HepG2 (cell line): ENCODE data around the gene MRPL14. TPM values are rescaled to one million over a fixed set of nuclear protein-coding genes. Genes with fewer than 3 reads are reported as not detected.

ENCODE experiments used
- ARID2 ChIP-seq: sonication (generic); formaldehyde crosslinking; IDR thresholded peaks from 2 replicates; pipeline ENCODE4 v1.8.1; 2022; ENCODE audit warnings: mild to moderate bottlenecking, missing genetic modification reagents, borderline replicate concordance
- FOXM1 ChIP-seq: sonication (generic); formaldehyde crosslinking; IDR thresholded peaks from 2 replicates; pipeline ENCODE4 v1.5.0; 2020; ENCODE audit warnings: missing genetic modification reagents
- IRX3 ChIP-seq: sonication (generic); formaldehyde crosslinking; IDR thresholded peaks from 2 replicates; pipeline ENCODE4 v1.8.1; 2023; ENCODE audit warnings: mild to moderate bottlenecking, low read depth, missing genetic modification reagents, borderline replicate concordance
- MIXL1 ChIP-seq: IDR thresholded peaks from 2 replicates; pipeline ENCODE4 v1.6.1; 2016
- PITX1 ChIP-seq: sonication (generic); formaldehyde crosslinking; IDR thresholded peaks from 2 replicates; pipeline ENCODE4 v1.5.1; 2020; ENCODE audit warnings: mild to moderate bottlenecking, missing genetic modification reagents
- POGZ ChIP-seq: sonication (generic); formaldehyde crosslinking; IDR thresholded peaks from 2 replicates; pipeline ENCODE4 v1.4.0; 2020; ENCODE audit warnings: mild to moderate bottlenecking, missing genetic modification reagents
- POLR2AphosphoS5 ChIP-seq: IDR thresholded peaks from 2 replicates; pipeline ENCODE4 v1.6.1; 2012; ENCODE audit warnings: low read depth, low read length
- RBM22 ChIP-seq: fragments of 200-400 bp; formaldehyde crosslinking; optimal IDR thresholded peaks from 2 replicates; pipeline ENCODE3; 2017; ENCODE audit warnings: mild to moderate bottlenecking, low read length, moderate library complexity
- SNAPC2 ChIP-seq: sonication (generic); formaldehyde crosslinking; IDR thresholded peaks from 2 replicates; pipeline ENCODE4 v1.8.1; 2022; ENCODE audit warnings: mild to moderate bottlenecking, missing genetic modification reagents
- XRCC5 ChIP-seq: fragments of 200-400 bp; formaldehyde crosslinking; optimal IDR thresholded peaks from 2 replicates; pipeline ENCODE3; 2017; ENCODE audit warnings: mild to moderate bottlenecking, low read length
- ZBTB38 ChIP-seq: sonication (generic); formaldehyde crosslinking; IDR thresholded peaks from 2 replicates; pipeline ENCODE4 v1.5.1; 2020; ENCODE audit warnings: mild to moderate bottlenecking, missing genetic modification reagents
- ZNF333 ChIP-seq: sonication (generic); formaldehyde crosslinking; IDR thresholded peaks from 2 replicates; pipeline ENCODE4 v1.4.0; 2020; ENCODE audit warnings: mild to moderate bottlenecking, missing genetic modification reagents, borderline replicate concordance
- ZZZ3 ChIP-seq: sonication (generic); formaldehyde crosslinking; IDR thresholded peaks from 2 replicates; pipeline ENCODE4 v1.4.0; 2020; ENCODE audit warnings: missing genetic modification reagents, mild to moderate bottlenecking, borderline replicate concordance
- polyA plus RNA-seq, 8 experiments: library from polyadenylated mRNA; depleted of rRNA in 3 of 8; stranded (reverse) in 7 of 8; unstranded in 1 of 8; fragments of >200 nt; fragmentation: Illumina TruSeq in 4 of 8; extraction: Trizol in 4 of 8; gene quantifications; 2 replicates each; pipeline versions ENCODE4 v1.2.1 to v1.2.3, GENCODE V29; 2011 to 2016; ENCODE audit warnings: low read depth in 4 of 8, missing spikeins in 1 of 8, mixed read lengths in 1 of 8; ENCODE audit not compliant: insufficient read depth in 1 of 8
- total RNA-seq, 5 experiments: library from RNA; depleted of rRNA; stranded (reverse); fragments of >200 nt; fragmentation: Illumina TruSeq; extraction: Trizol; gene quantifications; 2 replicates each; pipeline ENCODE4 v1.2.3, GENCODE V29; 2016; ENCODE audit warnings: low read depth in 1 of 5
- TF ChIP-seq, protein P1 (sequence below): sonication (generic); formaldehyde crosslinking; IDR thresholded peaks from 2 replicates; pipeline ENCODE4 v1.4.0; 2020; ENCODE audit warnings: mild to moderate bottlenecking, missing genetic modification reagents
- TF ChIP-seq, protein P2 (sequence below): sonication (generic); formaldehyde crosslinking; IDR thresholded peaks from 2 replicates; pipeline ENCODE4 v1.4.0; 2020; ENCODE audit warnings: mild to moderate bottlenecking, missing genetic modification reagents, borderline replicate concordance
- TF ChIP-seq, protein P3 (sequence below): sonication (generic); formaldehyde crosslinking; IDR thresholded peaks from 2 replicates; pipeline ENCODE4 v1.4.0; 2020; ENCODE audit warnings: mild to moderate bottlenecking, missing genetic modification reagents

MRPL14 gene
- total and polyA plus RNA-seq, 2 of the 13 experiments (the other 11 are each of a cell fraction or from before 2014, with no cell fraction given), result 157 to 178 TPM

DNA sequence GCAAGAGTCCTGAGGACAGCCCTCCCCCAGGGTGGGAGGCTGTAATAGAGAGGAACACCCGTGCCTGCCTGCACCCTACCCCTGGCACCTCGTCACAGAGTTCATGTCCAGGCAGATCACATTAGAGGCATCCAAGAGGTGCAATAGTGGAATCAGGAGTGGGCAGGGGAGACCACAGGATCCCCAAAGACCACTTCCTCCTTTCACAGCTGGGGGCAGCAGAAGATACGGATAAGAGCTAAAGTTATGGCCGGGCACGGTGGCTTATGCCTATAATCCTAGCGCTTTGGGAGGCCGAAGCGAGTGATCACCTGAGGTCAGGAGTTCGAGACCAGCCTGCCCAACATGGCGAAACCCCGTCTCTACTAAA is 29.9 kb upstream of the MRPL14 start (continued):
- TF ChIP-seq, protein P1, sequence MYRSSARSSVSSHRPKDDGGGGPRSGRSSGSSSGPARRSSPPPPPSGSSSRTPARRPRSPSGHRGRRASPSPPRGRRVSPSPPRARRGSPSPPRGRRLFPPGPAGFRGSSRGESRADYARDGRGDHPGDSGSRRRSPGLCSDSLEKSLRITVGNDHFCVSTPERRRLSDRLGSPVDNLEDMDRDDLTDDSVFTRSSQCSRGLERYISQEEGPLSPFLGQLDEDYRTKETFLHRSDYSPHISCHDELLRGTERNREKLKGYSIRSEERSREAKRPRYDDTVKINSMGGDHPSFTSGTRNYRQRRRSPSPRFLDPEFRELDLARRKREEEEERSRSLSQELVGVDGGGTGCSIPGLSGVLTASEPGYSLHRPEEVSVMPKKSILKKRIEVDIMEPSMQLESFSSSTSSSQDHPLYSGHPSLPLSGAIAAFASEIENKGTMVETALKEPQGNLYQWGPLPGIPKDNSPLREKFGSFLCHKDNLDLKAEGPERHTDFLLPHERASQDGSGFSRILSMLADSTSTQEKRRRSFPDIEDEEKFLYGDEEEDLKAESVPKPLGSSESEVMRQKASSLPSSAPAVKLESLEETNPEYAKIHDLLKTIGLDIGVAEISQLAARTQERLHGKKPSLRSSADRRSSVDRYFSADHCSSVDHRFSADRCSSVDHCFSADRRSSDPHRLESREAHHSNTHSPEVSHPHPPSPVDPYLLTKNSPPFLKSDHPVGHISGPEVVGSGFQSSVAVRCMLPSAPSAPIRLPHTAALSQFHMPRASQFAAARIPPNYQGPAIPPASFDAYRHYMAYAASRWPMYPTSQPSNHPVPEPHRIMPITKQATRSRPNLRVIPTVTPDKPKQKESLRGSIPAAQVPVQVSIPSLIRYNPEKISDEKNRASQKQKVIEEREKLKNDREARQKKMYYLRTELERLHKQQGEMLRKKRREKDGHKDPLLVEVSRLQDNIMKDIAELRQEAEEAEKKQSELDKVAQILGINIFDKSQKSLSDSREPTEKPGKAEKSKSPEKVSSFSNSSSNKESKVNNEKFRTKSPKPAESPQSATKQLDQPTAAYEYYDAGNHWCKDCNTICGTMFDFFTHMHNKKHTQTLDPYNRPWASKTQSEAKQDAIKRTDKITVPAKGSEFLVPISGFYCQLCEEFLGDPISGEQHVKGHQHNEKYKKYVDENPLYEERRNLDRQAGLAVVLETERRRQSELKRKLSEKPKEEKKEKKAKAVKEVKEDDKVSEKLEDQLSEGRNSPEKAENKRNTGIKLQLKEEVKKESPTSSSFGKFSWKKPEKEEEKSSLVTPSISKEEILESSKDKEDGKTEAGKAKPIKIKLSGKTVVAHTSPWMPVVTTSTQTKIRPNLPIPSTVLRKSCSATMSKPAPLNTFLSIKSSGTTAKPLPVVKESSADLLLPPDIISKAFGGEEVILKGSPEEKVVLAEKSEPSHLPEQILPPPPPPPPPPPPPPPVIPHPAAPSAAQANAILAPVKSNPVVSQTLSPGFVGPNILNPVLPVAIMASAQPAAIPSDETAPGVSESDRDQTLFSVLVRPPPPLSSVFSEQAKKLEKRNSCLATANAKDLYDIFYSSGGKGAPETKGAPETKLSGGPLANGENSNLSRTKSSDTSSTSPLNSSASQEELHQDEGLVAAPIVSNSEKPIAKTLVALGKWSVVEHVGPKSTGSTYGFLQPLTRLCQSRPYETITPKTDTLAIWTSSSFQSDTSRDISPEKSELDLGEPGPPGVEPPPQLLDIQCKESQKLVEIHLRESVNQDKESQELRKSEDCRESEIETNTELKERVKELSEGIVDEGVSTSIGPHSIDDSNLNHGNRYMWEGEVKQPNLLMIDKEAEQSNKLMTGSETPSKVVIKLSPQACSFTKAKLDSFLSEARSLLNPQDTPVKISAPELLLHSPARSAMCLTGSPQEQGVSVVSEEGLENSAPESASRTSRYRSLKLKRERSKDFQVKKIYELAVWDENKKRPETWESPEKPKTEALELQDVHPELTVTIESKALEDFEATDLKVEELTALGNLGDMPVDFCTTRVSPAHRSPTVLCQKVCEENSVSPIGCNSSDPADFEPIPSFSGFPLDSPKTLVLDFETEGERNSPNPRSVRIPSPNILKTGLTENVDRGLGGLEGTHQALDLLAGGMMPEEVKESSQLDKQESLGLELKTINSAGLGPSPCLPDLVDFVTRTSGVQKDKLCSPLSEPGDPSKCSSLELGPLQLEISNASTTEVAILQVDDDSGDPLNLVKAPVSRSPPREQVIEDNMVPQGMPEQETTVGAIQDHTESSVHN, result peak; percentile 9; the same call in 1 of the 2 replicates
- TF ChIP-seq ZBTB38 (CRISPR knock-in tag) (peak; percentile 67; the same call in 1 of the 2 replicates), ARID2 (CRISPR knock-in tag) (peak; percentile 3; the same call in 1 of the 2 replicates), POGZ (CRISPR knock-in tag) (peak; percentile 18; the same call in 1 of the 2 replicates), FOXM1 (CRISPR knock-in tag) (no peak), SNAPC2 (CRISPR knock-in tag) (0 out of 2 replicates have a peak, but pooled peaks have one; percentile 5), ZZZ3 (CRISPR knock-in tag) (0 out of 2 replicates have a peak, but pooled peaks have one; percentile 33), IRX3 (CRISPR knock-in tag) (0 out of 2 replicates have a peak, but pooled peaks have one; percentile 9), MIXL1 (no peak), XRCC5 (peak; percentile 6), POLR2AphosphoS5 (no peak), ZNF333 (CRISPR knock-in tag) (no peak), PITX1 (CRISPR knock-in tag) (0 out of 2 replicates have a peak, but pooled peaks have one; percentile 4), RBM22 (no peak)
- TF ChIP-seq, protein P2, sequence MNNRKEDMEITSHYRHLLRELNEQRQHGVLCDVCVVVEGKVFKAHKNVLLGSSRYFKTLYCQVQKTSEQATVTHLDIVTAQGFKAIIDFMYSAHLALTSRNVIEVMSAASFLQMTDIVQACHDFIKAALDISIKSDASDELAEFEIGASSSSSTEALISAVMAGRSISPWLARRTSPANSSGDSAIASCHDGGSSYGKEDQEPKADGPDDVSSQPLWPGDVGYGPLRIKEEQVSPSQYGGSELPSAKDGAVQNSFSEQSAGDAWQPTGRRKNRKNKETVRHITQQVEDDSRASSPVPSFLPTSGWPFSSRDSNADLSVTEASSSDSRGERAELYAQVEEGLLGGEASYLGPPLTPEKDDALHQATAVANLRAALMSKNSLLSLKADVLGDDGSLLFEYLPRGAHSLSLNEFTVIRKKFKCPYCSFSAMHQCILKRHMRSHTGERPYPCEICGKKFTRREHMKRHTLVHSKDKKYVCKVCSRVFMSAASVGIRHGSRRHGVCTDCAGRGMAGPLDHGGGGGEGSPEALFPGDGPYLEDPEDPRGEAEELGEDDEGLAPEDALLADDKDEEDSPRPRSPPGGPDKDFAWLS (CRISPR knock-in tag), result no peak
- TF ChIP-seq, protein P3, sequence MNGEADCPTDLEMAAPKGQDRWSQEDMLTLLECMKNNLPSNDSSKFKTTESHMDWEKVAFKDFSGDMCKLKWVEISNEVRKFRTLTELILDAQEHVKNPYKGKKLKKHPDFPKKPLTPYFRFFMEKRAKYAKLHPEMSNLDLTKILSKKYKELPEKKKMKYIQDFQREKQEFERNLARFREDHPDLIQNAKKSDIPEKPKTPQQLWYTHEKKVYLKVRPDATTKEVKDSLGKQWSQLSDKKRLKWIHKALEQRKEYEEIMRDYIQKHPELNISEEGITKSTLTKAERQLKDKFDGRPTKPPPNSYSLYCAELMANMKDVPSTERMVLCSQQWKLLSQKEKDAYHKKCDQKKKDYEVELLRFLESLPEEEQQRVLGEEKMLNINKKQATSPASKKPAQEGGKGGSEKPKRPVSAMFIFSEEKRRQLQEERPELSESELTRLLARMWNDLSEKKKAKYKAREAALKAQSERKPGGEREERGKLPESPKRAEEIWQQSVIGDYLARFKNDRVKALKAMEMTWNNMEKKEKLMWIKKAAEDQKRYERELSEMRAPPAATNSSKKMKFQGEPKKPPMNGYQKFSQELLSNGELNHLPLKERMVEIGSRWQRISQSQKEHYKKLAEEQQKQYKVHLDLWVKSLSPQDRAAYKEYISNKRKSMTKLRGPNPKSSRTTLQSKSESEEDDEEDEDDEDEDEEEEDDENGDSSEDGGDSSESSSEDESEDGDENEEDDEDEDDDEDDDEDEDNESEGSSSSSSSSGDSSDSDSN (CRISPR knock-in tag), result no peak
